Stimulated activated naive B cell treated with anti-CD40 and anti-IgM and Interleukin-4, amounts not matched to agents 10 μg/mL and 1 μg/mL and 100 μg/mL, for 72 hours (primary cell): ENCODE results near the gene RAB40C.

ENCODE experiments used
- ATAC-seq, 2 donors: fragments of 150-1000 bp; cut with Tn5 transposase; replicated peaks; 2 replicates each; pipeline ENCODE4 v1.10.0; 2021; ENCODE audit warnings: moderate library complexity in 1 of 2
- DNase-seq: peaks from one replicate; pipeline ENCODE4 v3.0.0; 2021
- H3K27ac Mint-ChIP-seq: one replicate; pipeline ENCODE4 v1.8.0; 2022; ENCODE audit warnings: mild to moderate bottlenecking, mixed read lengths
- H3K27me3 Mint-ChIP-seq, 2 donors: one replicate each; pipeline ENCODE4 v1.8.0; 2022; ENCODE audit warnings: mixed read lengths in 2 of 2
- H3K36me3 Mint-ChIP-seq, 2 donors: one replicate each; pipeline ENCODE4 v1.8.0; 2022; ENCODE audit warnings: mixed read lengths in 2 of 2, mild to moderate bottlenecking in 1 of 2
- H3K4me1 Mint-ChIP-seq, 2 donors: one replicate each; pipeline ENCODE4 v1.8.0; 2022; ENCODE audit warnings: mixed read lengths in 2 of 2, mild to moderate bottlenecking in 1 of 2
- H3K4me3 Mint-ChIP-seq, 2 donors: one replicate each; pipeline ENCODE4 v1.8.0; 2022; ENCODE audit warnings: mild to moderate bottlenecking in 2 of 2, mixed read lengths in 2 of 2, moderate library complexity in 1 of 2
- H3K9me3 Mint-ChIP-seq, 2 donors: one replicate each; pipeline ENCODE4 v1.8.0; 2022; ENCODE audit warnings: mixed read lengths in 2 of 2, mild to moderate bottlenecking in 1 of 2

The RAB40C gene

GRCh38 chr16:586645-587590, 2.9 kb upstream of the RAB40C start:
- peak overlapping the region; percentile 91 for H3K27ac Mint-ChIP-seq
- H3K27me3 Mint-ChIP-seq: peaks cover 4 to 7% of the 10 kb centered on the region in 2 donors

GRCh38 chr16:588639-588888, 1.3 kb upstream of the RAB40C start:
- Mint-ChIP-seq H3K9me3 (no peaks in the 10 kb centered on the region), H3K4me3 (peak overlapping the region; percentile 97), H3K4me1 (peaks cover 28 to 58% of the 10 kb centered on the region in 2 donors), H3K27ac (peak overlapping the region; percentile 98), H3K36me3 (peaks cover 4 to 9% of the 10 kb centered on the region in 2 donors), H3K27me3 (peaks cover 4 to 7% of the 10 kb centered on the region in 2 donors)
- ATAC-seq: peak; percentile 40 to 42
- DNase-seq: peak; percentile 70

More at GRCh38 chr16:586645-587590, 2.9 kb upstream of the RAB40C start:
- ATAC-seq (no peak), DNase-seq (no peak)
- peaks cover 20 to 42% of the 10 kb centered on the region in 2 donors for H3K4me1 Mint-ChIP-seq
- H3K9me3 Mint-ChIP-seq: no peaks in the 10 kb centered on the region
- H3K36me3 Mint-ChIP-seq: peaks cover 6 to 11% of the 10 kb centered on the region in 2 donors
- peak overlapping the region; percentile 81 to 97 for H3K4me3 Mint-ChIP-seq

GRCh38 chr16:588889-589657, 793 bp upstream of the RAB40C start:
- H3K4me3 Mint-ChIP-seq: peak overlapping the region; percentile 97
- H3K27me3 Mint-ChIP-seq: peaks cover 4 to 7% of the 10 kb centered on the region in 2 donors
- peak overlapping the region; percentile 100 for H3K27ac Mint-ChIP-seq
- peaks cover 30 to 63% of the 10 kb centered on the region in 2 donors for H3K4me1 Mint-ChIP-seq
- ATAC-seq: peak; percentile 75 to 79
- peak; percentile 95 for DNase-seq
- H3K36me3 Mint-ChIP-seq: peaks cover 4 to 10% of the 10 kb centered on the region in 2 donors
- no peaks in the 10 kb centered on the region for H3K9me3 Mint-ChIP-seq

GRCh38 chr16:590188-590814, 435 bp downstream of the RAB40C start:
- Mint-ChIP-seq H3K36me3 (peaks cover 3 to 10% of the 10 kb centered on the region in 2 donors), H3K27me3 (peaks cover 4 to 6% of the 10 kb centered on the region in 2 donors), H3K9me3 (no peaks in the 10 kb centered on the region), H3K4me1 (peaks cover 32 to 68% of the 10 kb centered on the region in 2 donors), H3K27ac (peak overlapping the region; percentile 86), H3K4me3 (peak overlapping the region; percentile 84 to 94)
- ATAC-seq (peak; percentile 0 to 1), DNase-seq (no peak)

- DNase-seq (no peak), ATAC-seq (no peak)
- peak overlapping the region; percentile 84 to 94 for H3K4me3 Mint-ChIP-seq
- peaks cover 27 to 62% of the 10 kb centered on the region in 2 donors for H3K4me1 Mint-ChIP-seq
- H3K36me3 Mint-ChIP-seq: peaks cover 2 to 11% of the 10 kb centered on the region in 2 donors
- H3K9me3 Mint-ChIP-seq: no peaks in the 10 kb centered on the region
- peaks cover 0 to under 1% of the 10 kb centered on the region in 2 donors for H3K27me3 Mint-ChIP-seq
- H3K27ac Mint-ChIP-seq: peak overlapping the region; percentile 86
These were observed 942 bp downstream of the RAB40C start for GRCh38 chr16:590815-591200.

GRCh38 chr16:591231-591630, 1.4 kb downstream of the RAB40C start:
- Mint-ChIP-seq H3K9me3 (no peaks in the 10 kb centered on the region), H3K36me3 (peaks cover 6 to 15% of the 10 kb centered on the region in 2 donors), H3K4me3 (peak overlapping the region; percentile 84 to 94), H3K4me1 (peaks cover 30 to 61% of the 10 kb centered on the region in 2 donors), H3K27me3 (no peaks in the 10 kb centered on the region), H3K27ac (peak overlapping the region; percentile 86)
- no peak for DNase-seq
- ATAC-seq: no peak

GRCh38 chr16:591892-592517, 2.1 kb downstream of the RAB40C start:
- ATAC-seq (no peak), DNase-seq (no peak)
- Mint-ChIP-seq H3K9me3 (no peaks in the 10 kb centered on the region), H3K36me3 (peaks cover 13 to 21% of the 10 kb centered on the region in 2 donors), H3K4me3 (peak overlapping the region in 1 of 2 donors; percentile 39), H3K4me1 (peaks cover 30 to 68% of the 10 kb centered on the region in 2 donors), H3K27ac (no peak overlapping the region), H3K27me3 (no peaks in the 10 kb centered on the region)

GRCh38 chr16:592518-593306, 2.8 kb downstream of the RAB40C start:
- Mint-ChIP-seq H3K4me1 (peaks cover 27 to 61% of the 10 kb centered on the region in 2 donors), H3K9me3 (no peaks in the 10 kb centered on the region), H3K27ac (no peak overlapping the region), H3K4me3 (no peak overlapping the region), H3K36me3 (peaks cover 14 to 23% of the 10 kb centered on the region in 2 donors), H3K27me3 (no peaks in the 10 kb centered on the region)
- no peak for ATAC-seq
- DNase-seq: no peak

- Mint-ChIP-seq H3K36me3 (peaks cover 14 to 19% of the 10 kb centered on the region in 2 donors), H3K4me1 (peaks cover 27 to 54% of the 10 kb centered on the region in 2 donors), H3K4me3 (no peak overlapping the region), H3K27me3 (no peaks in the 10 kb centered on the region), H3K27ac (peak overlapping the region; percentile 6), H3K9me3 (no peaks in the 10 kb centered on the region)
- DNase-seq (no peak), ATAC-seq (no peak)
These were observed 3.5 kb downstream of the RAB40C start for GRCh38 chr16:593406-593805.

GRCh38 chr16:593807-594206, 3.9 kb downstream of the RAB40C start:
- no peaks in the 10 kb centered on the region for H3K9me3 Mint-ChIP-seq
- DNase-seq: no peak
- H3K4me1 Mint-ChIP-seq: peaks cover 27 to 50% of the 10 kb centered on the region in 2 donors
- H3K27ac Mint-ChIP-seq: peak overlapping the region; percentile 6
- no peaks in the 10 kb centered on the region for H3K27me3 Mint-ChIP-seq
- peaks cover 12 to 21% of the 10 kb centered on the region in 2 donors for H3K36me3 Mint-ChIP-seq
- no peak for ATAC-seq
- H3K4me3 Mint-ChIP-seq: no peak overlapping the region

- H3K27ac Mint-ChIP-seq: peak overlapping the region; percentile 56
- H3K36me3 Mint-ChIP-seq: peaks cover 14 to 25% of the 10 kb centered on the region in 2 donors
- no peaks in the 10 kb centered on the region for H3K9me3 Mint-ChIP-seq
- H3K27me3 Mint-ChIP-seq: no peaks in the 10 kb centered on the region
- peaks cover 27 to 50% of the 10 kb centered on the region in 2 donors for H3K4me1 Mint-ChIP-seq
- no peak overlapping the region for H3K4me3 Mint-ChIP-seq
- DNase-seq: no peak
- ATAC-seq: no peak
These were observed 5.2 kb downstream of the RAB40C start for GRCh38 chr16:595094-595528.

GRCh38 chr16:595942-596735, 6.3 kb downstream of the RAB40C start:
- ATAC-seq (no peak), DNase-seq (no peak)
- Mint-ChIP-seq H3K27me3 (no peaks in the 10 kb centered on the region), H3K4me3 (no peak overlapping the region), H3K27ac (no peak overlapping the region), H3K4me1 (peaks cover 20 to 46% of the 10 kb centered on the region in 2 donors), H3K36me3 (peaks cover 14 to 26% of the 10 kb centered on the region in 2 donors), H3K9me3 (no peaks in the 10 kb centered on the region)
